GM12878 (cell line): ENCODE results near the gene TIMM17A. TPM values are rescaled to one million over a fixed set of nuclear protein-coding genes. Genes with fewer than 3 reads are reported as not detected.

ENCODE experiments used
- ATAC-seq: fragments of 200-7000 bp; cut with Tn5 transposase; 3 replicates; pipeline ENCODE4 v1.9.1; 2020; ENCODE audit warnings: mild to moderate bottlenecking, moderate library complexity
- BruUV-seq: library from RNA; stranded (reverse); fragments of 400-500 nt; replicated peaks from 2 replicates; lab custom pipeline; 2021; lab: Mats Ljungman, UMichigan
- CTCF ChIA-PET: fragments of 300-600 bp; sonication (Branson Sonifier 250); formaldehyde crosslinking; extraction: SDS; loops from one replicate; lab custom pipeline; 2021; ENCODE audit warnings: inconsistent platforms; lab: Yijun Ruan, JAX
- POLR2A ChIA-PET: fragments of 350-600 bp; formaldehyde crosslinking; extraction: SDS; loops from one replicate; lab custom pipeline; 2021; ENCODE audit warnings: inconsistent platforms; lab: Charles Lee
- RAD21 ChIA-PET: fragments of 300-600 bp; sonication (Branson Sonifier 250); formaldehyde crosslinking; loops from one replicate; lab custom pipeline; 2023; ENCODE audit warnings: antibody characterized with exemption; ENCODE audit not compliant: unreplicated experiment; lab: Charles Lee
- SMC1A ChIA-PET: fragments of 300-600 bp; sonication (Branson Sonifier 250); formaldehyde crosslinking; loops from one replicate; lab custom pipeline; 2023; ENCODE audit not compliant: unreplicated experiment, uncharacterized antibody; lab: Charles Lee
- DNase-seq: peaks from one replicate; pipeline ENCODE4 v3.0.0-alpha.2; 2011; ENCODE audit warnings: low read depth, low spot score
- FAIRE-seq: peaks from 3 replicates; lab custom pipeline; 2011; peaks lifted over from hg19 to GRCh38; lab: Jason Lieb, UNC
- H2AFZ ChIP-seq: 2 replicates; pipeline ENCODE4 v1.6.0; 2011; ENCODE audit warnings: low read depth, low read length, control low read depth; ENCODE audit not compliant: control insufficient read depth
- H3K27ac ChIP-seq: 2 replicates; pipeline ENCODE4 v1.5.1; 2011; ENCODE audit warnings: control low read depth; ENCODE audit not compliant: control insufficient read depth, insufficient read depth
- H3K27me3 ChIP-seq, 2 experiments: replicated peaks in 1 of 2; 2 replicates each; pipeline versions ENCODE4 v1.6.0 to v1.6.1; 2011; ENCODE audit warnings: low read length in 1 of 2; ENCODE audit not compliant: control insufficient read depth in 2 of 2, insufficient read depth in 2 of 2
- H3K36me3 ChIP-seq, 2 experiments: 2 replicates each; pipeline ENCODE4 v1.5.1; 2011; ENCODE audit warnings: low read length in 1 of 2; ENCODE audit not compliant: control insufficient read depth in 2 of 2, insufficient read depth in 2 of 2
- H3K4me1 ChIP-seq: 2 replicates; pipeline ENCODE4 v1.6.1; 2011; ENCODE audit warnings: mild to moderate bottlenecking, low read length, moderate library complexity, mixed read lengths; ENCODE audit not compliant: control insufficient read depth, insufficient read depth
- H3K4me2 ChIP-seq: 2 replicates; pipeline ENCODE4 v1.6.0; 2011; ENCODE audit warnings: control low read depth; ENCODE audit not compliant: control insufficient read depth, insufficient read depth
- H3K4me3 ChIP-seq: fragments of 200-600 bp; sonication (generic); 2 replicates; pipeline ENCODE4 v1.5.1; 2016
- H3K79me2 ChIP-seq: 2 replicates; pipeline ENCODE4 v1.6.0; 2011; ENCODE audit warnings: low read length; ENCODE audit not compliant: control insufficient read depth, insufficient read depth
- H3K9ac ChIP-seq: 2 replicates; pipeline ENCODE4 v1.8.0; 2011; ENCODE audit warnings: low read length, control low read depth, mixed read lengths; ENCODE audit not compliant: control insufficient read depth, insufficient read depth
- H3K9me3 ChIP-seq: replicated peaks from 3 replicates; pipeline ENCODE4 v1.5.1; 2011; ENCODE audit warnings: mild to moderate bottlenecking, low read length; ENCODE audit not compliant: control insufficient read depth, insufficient read depth
- H4K20me1 ChIP-seq: 2 replicates; pipeline ENCODE4 v1.6.0; 2011; ENCODE audit not compliant: control insufficient read depth, insufficient read depth
- CBX3 ChIP-seq: fragments of 200-600 bp; sonication (generic); IDR thresholded peaks from 2 replicates; pipeline ENCODE4 v1.6.1; 2016; ENCODE audit warnings: low read depth, borderline replicate concordance
- CREB1 ChIP-seq: IDR thresholded peaks from 2 replicates; pipeline ENCODE4 v1.6.1; 2012; ENCODE audit warnings: low read depth, mild to moderate bottlenecking, inconsistent platforms
- IKZF1 ChIP-seq: fragments of 450-650 bp; conservative IDR thresholded peaks from 2 replicates; pipeline ENCODE4 v1.6.1; 2017; ENCODE audit warnings: antibody characterized with exemption, mild to moderate bottlenecking
- IKZF2 ChIP-seq, 2 experiments: fragments of 450-650 bp; IDR thresholded peaks; 2 replicates each; pipeline ENCODE4 v1.6.1; 2017; ENCODE audit warnings: mild to moderate bottlenecking in 2 of 2, moderate library complexity in 2 of 2
- MTA2 ChIP-seq: fragments of 450-650 bp; IDR thresholded peaks from 2 replicates; pipeline ENCODE4 v1.6.1; 2016; ENCODE audit warnings: low read depth, mild to moderate bottlenecking, moderate library complexity
- MYB ChIP-seq: fragments of 150-350 bp; IDR thresholded peaks from 2 replicates; pipeline ENCODE4 v1.6.1; 2014; ENCODE audit warnings: mild to moderate bottlenecking, low read depth, low read length, borderline replicate concordance
- NR2C1 ChIP-seq: fragments of 450-650 bp; IDR thresholded peaks from 2 replicates; pipeline ENCODE4 v1.6.1; 2017; ENCODE audit warnings: antibody characterized with exemption, mild to moderate bottlenecking, moderate library complexity
- PML ChIP-seq: IDR thresholded peaks from 2 replicates; pipeline ENCODE4 v1.6.1; 2012; ENCODE audit warnings: low read length, inconsistent platforms
- POLR2AphosphoS2 ChIP-seq: IDR thresholded peaks from 2 replicates; pipeline ENCODE4 v1.6.1; 2011; ENCODE audit warnings: low read depth, mild to moderate bottlenecking, low read length, improper control_type of control experiment, moderate library complexity
- RAD21 ChIP-seq: IDR thresholded peaks from 2 replicates; pipeline ENCODE4 v1.6.1; 2011; ENCODE audit warnings: mild to moderate bottlenecking, low read depth, low read length, moderate library complexity; ENCODE audit not compliant: insufficient read depth
- RCOR1 ChIP-seq: conservative IDR thresholded peaks from 2 replicates; pipeline ENCODE4 v1.6.1; 2012; ENCODE audit warnings: low read depth, low read length, improper control_type of control experiment
- RUNX3 ChIP-seq: IDR thresholded peaks from 2 replicates; pipeline ENCODE4 v1.6.1; 2012; ENCODE audit warnings: low read length, inconsistent platforms
- WGBS: methylation state at CpG from one replicate; pipeline ENCODE4 v1.1.6; 2016; ENCODE audit warnings: low lambda C conversion rate; ENCODE audit not compliant: insufficient replicate concordance, insufficient coverage; ENCODE audit errors: missing lambda C conversion rate; 5-methylcytosine and 5-hydroxymethylcytosine counted together
- in situ Hi-C: fragments of 300-500 bp; cut with MboI; formaldehyde crosslinking; loops from 9 replicates; pipeline ENCODE4 v1.14.3; 2018; ENCODE audit warnings: mixed read lengths
- intact Hi-C: fragments of 100-400 bp; cut with micrococcal nuclease; formaldehyde crosslinking; loops from one replicate; pipeline ENCODE4 v1.14.2; 2022; ENCODE audit not compliant: unreplicated experiment
- polyA plus RNA-seq, 11 experiments: library from polyadenylated mRNA; depleted of rRNA in 4 of 11; unstranded in 6 of 11; stranded (reverse) in 5 of 11; fragments of >200 nt; fragmentation: Nextera tagmentation in 4 of 11; fragmentation: Illumina TruSeq in 1 of 11; extraction: Ambion mirVana in 4 of 11; extraction: Trizol in 1 of 11; gene quantifications; 1 replicate in 1 of 11; 2 replicates in 10 of 11; pipeline versions ENCODE4 v1.2.1 to v1.2.3, GENCODE V29; 2011 to 2016; ENCODE audit warnings: inconsistent platforms in 2 of 11, missing spikeins in 2 of 11, low read depth in 1 of 11
- total RNA-seq, 4 experiments: library from RNA; depleted of rRNA in 3 of 4; stranded (reverse); fragments of >200 nt in 3 of 4; fragmentation: Illumina TruSeq in 1 of 4; extraction: Trizol in 1 of 4; gene quantifications; 2 replicates each; pipeline versions ENCODE4 v1.2.1 to v1.2.3, GENCODE V29; 2013 to 2021
- TF ChIP-seq, protein P1 (sequence below): fragments of 450-650 bp; IDR thresholded peaks from 2 replicates; pipeline ENCODE4 v1.6.1; 2016; ENCODE audit warnings: mild to moderate bottlenecking, moderate library complexity, borderline replicate concordance
- TF ChIP-seq, protein P2 (sequence below): fragments of 450-650 bp; IDR thresholded peaks from 2 replicates; pipeline ENCODE4 v1.6.1; 2016; ENCODE audit warnings: mild to moderate bottlenecking
- TF ChIP-seq, protein P3 (sequence below): fragments of 450-650 bp; conservative IDR thresholded peaks from 2 replicates; pipeline ENCODE4 v1.6.1; 2017; ENCODE audit warnings: mild to moderate bottlenecking, moderate library complexity

TIMM17A gene
- total and polyA plus RNA-seq, 10 of the 15 experiments (the other 5 are each of a cell fraction or from before 2014, with no cell fraction given), result 68.6 to 357 (median 92.4) TPM

DNA sequence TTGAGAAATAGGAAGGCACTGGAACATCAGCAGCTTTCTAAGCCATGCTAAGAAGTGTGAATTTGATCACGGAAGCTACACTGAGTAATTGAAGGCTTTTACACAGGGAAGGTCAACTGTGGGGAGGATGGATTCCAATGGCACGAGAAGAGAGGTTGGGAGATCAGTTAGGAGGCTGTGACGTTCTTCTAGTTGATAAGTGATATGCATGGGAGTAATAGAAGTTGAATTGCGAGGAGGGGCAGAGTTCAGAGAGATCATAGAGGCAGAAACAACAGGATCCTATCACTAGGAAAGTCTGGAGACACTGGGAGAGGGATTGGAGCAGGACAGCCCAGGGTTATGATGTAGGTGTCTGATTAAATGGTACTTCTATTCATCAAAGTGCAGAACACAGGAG lies 25.2 kb upstream of the TIMM17A start (continued):
- TF ChIP-seq, protein P1, sequence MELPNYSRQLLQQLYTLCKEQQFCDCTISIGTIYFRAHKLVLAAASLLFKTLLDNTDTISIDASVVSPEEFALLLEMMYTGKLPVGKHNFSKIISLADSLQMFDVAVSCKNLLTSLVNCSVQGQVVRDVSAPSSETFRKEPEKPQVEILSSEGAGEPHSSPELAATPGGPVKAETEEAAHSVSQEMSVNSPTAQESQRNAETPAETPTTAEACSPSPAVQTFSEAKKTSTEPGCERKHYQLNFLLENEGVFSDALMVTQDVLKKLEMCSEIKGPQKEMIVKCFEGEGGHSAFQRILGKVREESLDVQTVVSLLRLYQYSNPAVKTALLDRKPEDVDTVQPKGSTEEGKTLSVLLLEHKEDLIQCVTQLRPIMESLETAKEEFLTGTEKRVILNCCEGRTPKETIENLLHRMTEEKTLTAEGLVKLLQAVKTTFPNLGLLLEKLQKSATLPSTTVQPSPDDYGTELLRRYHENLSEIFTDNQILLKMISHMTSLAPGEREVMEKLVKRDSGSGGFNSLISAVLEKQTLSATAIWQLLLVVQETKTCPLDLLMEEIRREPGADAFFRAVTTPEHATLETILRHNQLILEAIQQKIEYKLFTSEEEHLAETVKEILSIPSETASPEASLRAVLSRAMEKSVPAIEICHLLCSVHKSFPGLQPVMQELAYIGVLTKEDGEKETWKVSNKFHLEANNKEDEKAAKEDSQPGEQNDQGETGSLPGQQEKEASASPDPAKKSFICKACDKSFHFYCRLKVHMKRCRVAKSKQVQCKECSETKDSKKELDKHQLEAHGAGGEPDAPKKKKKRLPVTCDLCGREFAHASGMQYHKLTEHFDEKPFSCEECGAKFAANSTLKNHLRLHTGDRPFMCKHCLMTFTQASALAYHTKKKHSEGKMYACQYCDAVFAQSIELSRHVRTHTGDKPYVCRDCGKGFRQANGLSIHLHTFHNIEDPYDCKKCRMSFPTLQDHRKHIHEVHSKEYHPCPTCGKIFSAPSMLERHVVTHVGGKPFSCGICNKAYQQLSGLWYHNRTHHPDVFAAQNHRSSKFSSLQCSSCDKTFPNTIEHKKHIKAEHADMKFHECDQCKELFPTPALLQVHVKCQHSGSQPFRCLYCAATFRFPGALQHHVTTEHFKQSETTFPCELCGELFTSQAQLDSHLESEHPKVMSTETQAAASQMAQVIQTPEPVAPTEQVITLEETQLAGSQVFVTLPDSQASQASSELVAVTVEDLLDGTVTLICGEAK, result no peak
- no peak for TF ChIP-seq CREB1
- no peak for TF ChIP-seq MYB
- TF ChIP-seq CBX3, result no peak
- TF ChIP-seq NR2C1, result no peak
- TF ChIP-seq IKZF2 (IDR thresholded peaks at IDR 0.05), result no peak
- TF ChIP-seq IKZF1, result no peak

DNA sequence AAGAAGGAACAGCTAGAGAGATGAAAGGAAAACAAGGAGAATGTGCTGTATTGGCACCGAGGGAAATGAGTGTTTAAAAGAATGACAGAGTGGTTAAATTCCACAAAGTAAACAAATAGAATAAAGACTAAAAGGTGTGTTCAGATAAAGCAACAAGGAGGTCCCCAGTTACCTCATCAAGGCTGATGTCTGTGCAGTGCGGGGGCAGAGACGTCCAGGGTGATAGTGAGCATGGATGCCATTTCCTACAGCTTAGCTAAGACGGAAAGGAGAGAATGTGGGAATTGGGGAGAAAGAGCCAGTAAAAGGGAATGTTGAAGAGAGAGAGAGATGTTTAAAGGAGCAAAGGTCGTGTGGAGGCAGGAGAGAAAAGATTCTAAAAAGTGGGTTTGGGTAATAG lies 24.5 kb upstream of the TIMM17A start:
- H3K4me2 ChIP-seq, result no peak overlapping the region
- no TSS peak for BruUV-seq
- H4K20me1 ChIP-seq, result no peaks in the 10 kb centered on the region
- in situ Hi-C loops, result no loop called here
- FAIRE-seq (no peak), ATAC-seq (no peak), DNase-seq (no peak)
- no peak overlapping the region for H3K4me3 ChIP-seq
- no peak overlapping the region for H2AFZ ChIP-seq
- no peak overlapping the region for H3K27ac ChIP-seq
- CTCF ChIA-PET, result no interaction called here
- H3K79me2 ChIP-seq, result no peaks in the 10 kb centered on the region
- no peaks in the 10 kb centered on the region for H3K4me1 ChIP-seq
- WGBS, result 20% methylated on average over 5 of the region's 5 CpGs
- no peaks in the 10 kb centered on the region; a peak in 2 of 4 replicates for H3K27me3 ChIP-seq
- RAD21 ChIA-PET, result no interaction called here
- SMC1A ChIA-PET, result no interaction called here
- no peaks in the 10 kb centered on the region for H3K36me3 ChIP-seq
- H3K9ac ChIP-seq, result no peak overlapping the region
- intact Hi-C loops, result no loop called here
- no peaks in the 10 kb centered on the region for H3K9me3 ChIP-seq
- POLR2A ChIA-PET, result interaction anchor here (0.6 kb wide), 1 partner anchor 221 kb away, joined by 3 read pairs; no protein-coding TSS in a partner anchor
- TF ChIP-seq RCOR1 (no peak), POLR2AphosphoS2 (no peak), MTA2 (no peak), PML (no peak), RAD21 (no peak), RUNX3 (no peak)
- TF ChIP-seq, protein P2, sequence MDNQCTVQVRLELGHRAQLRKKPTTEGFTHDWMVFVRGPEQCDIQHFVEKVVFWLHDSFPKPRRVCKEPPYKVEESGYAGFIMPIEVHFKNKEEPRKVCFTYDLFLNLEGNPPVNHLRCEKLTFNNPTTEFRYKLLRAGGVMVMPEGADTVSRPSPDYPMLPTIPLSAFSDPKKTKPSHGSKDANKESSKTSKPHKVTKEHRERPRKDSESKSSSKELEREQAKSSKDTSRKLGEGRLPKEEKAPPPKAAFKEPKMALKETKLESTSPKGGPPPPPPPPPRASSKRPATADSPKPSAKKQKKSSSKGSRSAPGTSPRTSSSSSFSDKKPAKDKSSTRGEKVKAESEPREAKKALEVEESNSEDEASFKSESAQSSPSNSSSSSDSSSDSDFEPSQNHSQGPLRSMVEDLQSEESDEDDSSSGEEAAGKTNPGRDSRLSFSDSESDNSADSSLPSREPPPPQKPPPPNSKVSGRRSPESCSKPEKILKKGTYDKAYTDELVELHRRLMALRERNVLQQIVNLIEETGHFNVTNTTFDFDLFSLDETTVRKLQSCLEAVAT, result no peak
- TF ChIP-seq, protein P3, sequence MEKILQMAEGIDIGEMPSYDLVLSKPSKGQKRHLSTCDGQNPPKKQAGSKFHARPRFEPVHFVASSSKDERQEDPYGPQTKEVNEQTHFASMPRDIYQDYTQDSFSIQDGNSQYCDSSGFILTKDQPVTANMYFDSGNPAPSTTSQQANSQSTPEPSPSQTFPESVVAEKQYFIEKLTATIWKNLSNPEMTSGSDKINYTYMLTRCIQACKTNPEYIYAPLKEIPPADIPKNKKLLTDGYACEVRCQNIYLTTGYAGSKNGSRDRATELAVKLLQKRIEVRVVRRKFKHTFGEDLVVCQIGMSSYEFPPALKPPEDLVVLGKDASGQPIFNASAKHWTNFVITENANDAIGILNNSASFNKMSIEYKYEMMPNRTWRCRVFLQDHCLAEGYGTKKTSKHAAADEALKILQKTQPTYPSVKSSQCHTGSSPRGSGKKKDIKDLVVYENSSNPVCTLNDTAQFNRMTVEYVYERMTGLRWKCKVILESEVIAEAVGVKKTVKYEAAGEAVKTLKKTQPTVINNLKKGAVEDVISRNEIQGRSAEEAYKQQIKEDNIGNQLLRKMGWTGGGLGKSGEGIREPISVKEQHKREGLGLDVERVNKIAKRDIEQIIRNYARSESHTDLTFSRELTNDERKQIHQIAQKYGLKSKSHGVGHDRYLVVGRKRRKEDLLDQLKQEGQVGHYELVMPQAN, result no peak
